ENCODE results near the gene ATP6V1G1. TPM values are rescaled to one million over a fixed set of nuclear protein-coding genes. Genes with fewer than 3 reads are reported as not detected.

Gene ATP6V1G1
- total RNA-seq, 1 experiment from 2014 or later: 119 TPM

GRCh38 chr9:114559830-114560513 is 27.6 kb upstream of the ATP6V1G1 start:
- Histone ChIP-seq H3K4ac (ENCODE audit: low read depth, low read length) (no peak overlapping the region), H3K4me1 (ENCODE audit: insufficient read depth, low read length) (no peaks in the 10 kb centered on the region), H4K8ac (replicated peaks; ENCODE audit: insufficient read length, low read depth, low read length) (no peak overlapping the region), H3K27me3 (ENCODE audit: insufficient read depth, low read length) (no peaks in the 10 kb centered on the region), H3K56ac (ENCODE audit: insufficient read length, low read depth, low read length) (no peak overlapping the region), H3K18ac (ENCODE audit: insufficient read length, low read depth, low read length) (no peak overlapping the region), H2BK15ac (ENCODE audit: low read depth, low read length) (no peak overlapping the region), H4K20me1 (ENCODE audit: control insufficient read depth, insufficient read depth, insufficient read length) (no peaks in the 10 kb centered on the region), H3K4me2 (ENCODE audit: insufficient read depth, insufficient read length, low read length) (no peak overlapping the region), H2AFZ (ENCODE audit: low read length) (no peak overlapping the region), H2BK20ac (ENCODE audit: low read depth, low read length, poor library complexity, severe bottlenecking) (no peak overlapping the region), H2BK5ac (ENCODE audit: insufficient read length, low read length) (no peak overlapping the region), H4K5ac (ENCODE audit: insufficient read length, low read depth, low read length) (no peak overlapping the region), H3K14ac (ENCODE audit: insufficient read depth, low read length) (no peak overlapping the region), H2BK120ac (ENCODE audit: low read depth, low read length, poor library complexity, severe bottlenecking) (no peak overlapping the region), H3K27ac (ENCODE audit: insufficient read length, low read depth, low read length) (no peak overlapping the region), H3T11ph (ENCODE audit: low read length) (no peak overlapping the region), H3K9me3 (ENCODE audit: control insufficient read depth, low read depth, low read length) (no peaks in the 10 kb centered on the region), H3K23ac (ENCODE audit: insufficient read length, low read depth, low read length) (no peak overlapping the region), H3K79me2 (ENCODE audit: insufficient read depth, low read length) (no peaks in the 10 kb centered on the region), H2BK12ac (ENCODE audit: insufficient read length, low read depth, low read length) (no peak overlapping the region), H3K9ac (ENCODE audit: extremely low read depth, insufficient read length, low read length) (no peak overlapping the region), H4K91ac (ENCODE audit: insufficient read length, low read depth, low read length) (no peak overlapping the region), H3K23me2 (ENCODE audit: insufficient read length, low read depth, low read length, poor library complexity, severe bottlenecking) (no peaks in the 10 kb centered on the region), H2AK5ac (ENCODE audit: insufficient read length, low read length) (no peak overlapping the region), H3K79me1 (ENCODE audit: insufficient read depth, low read depth, low read length, poor library complexity, severe bottlenecking) (no peaks in the 10 kb centered on the region)
- Mint-ChIP-seq H3K27me3 (ENCODE audit: low read depth) (no peaks in the 10 kb centered on the region), H3K36me3 (ENCODE audit: insufficient read depth in 1 of 3, low read depth in 3 of 3) (no peaks in the 10 kb centered on the region), H3K27ac (no peak overlapping the region; a peak in 1 of 7 replicates), H3K9me3 (peaks cover 5% of the 10 kb centered on the region in 2 experiments), H3K4me1 (peaks cover 3 to 4% of the 10 kb centered on the region in 2 experiments; a peak in 2 of 4 replicates), H3K4me3 (no peak overlapping the region)
- no peak for DNase-seq
- no peak for TF ChIP-seq CTCF (conservative IDR thresholded peaks at IDR 0.05)
- no CpG with 5 or more reads among the region's 2 CpGs for WGBS (ENCODE audit: extremely low coverage, insufficient read length, low lambda C conversion rate)
